ENCODE data around the gene TSSK6.
A peak's percentile ranks its signal among the peaks of the same experiment; 100 is the strongest.

The TSSK6 gene

GRCh38 chr19:19529783-19530422, 14.6 kb upstream of the TSSK6 start:
- no peak for DNase-seq

- DNase-seq, result no peak
Observed at GRCh38 chr19:19528721-19529490, 13.6 kb upstream of the TSSK6 start, which contains the start of gene YJEFN3. YJEFN3 (plus strand) TSS chr19:19528911; CDS start chr19:19528933, 22 bp downstream.

GRCh38 chr19:19527674-19528625, 12.6 kb upstream of the TSSK6 start:
- no peak for DNase-seq

GRCh38 chr19:19527371-19527656, 12.0 kb upstream of the TSSK6 start:
- no peak for DNase-seq

- no peak for DNase-seq
Observed at GRCh38 chr19:19526581-19527370, 11.4 kb upstream of the TSSK6 start.

GRCh38 chr19:19525611-19526380, 10.4 kb upstream of the TSSK6 start:
- no peak for DNase-seq

GRCh38 chr19:19524053-19524452, 8.7 kb upstream of the TSSK6 start:
- DNase-seq, result no peak

GRCh38 chr19:19523177-19523576, 7.8 kb upstream of the TSSK6 start:
- no peak for DNase-seq

GRCh38 chr19:19520989-19521388, 5.6 kb upstream of the TSSK6 start:
- no peak for DNase-seq

- no peak for DNase-seq
Observed at GRCh38 chr19:19517235-19517619, 1.9 kb upstream of the TSSK6 start.

- peak; percentile 73 for DNase-seq
Observed at GRCh38 chr19:19515642-19516519, 533 bp upstream of the TSSK6 start, which contains the start of gene NDUFA13. NDUFA13 (plus strand) TSS chr19:19516225; CDS start chr19:19516239, 14 bp downstream.

GRCh38 chr19:19514215-19514657, 1.1 kb downstream of the TSSK6 start:
- DNase-seq, result no peak

GRCh38 chr19:19513682-19514081, 1.7 kb downstream of the TSSK6 start:
- no peak for DNase-seq

- DNase-seq, result no peak
Observed at GRCh38 chr19:19510432-19510831, 4.9 kb downstream of the TSSK6 start.

- DNase-seq, result no peak
Observed at GRCh38 chr19:19508217-19508616, 7.1 kb downstream of the TSSK6 start.

- DNase-seq, result no peak
Observed at GRCh38 chr19:19507354-19507753, 8.0 kb downstream of the TSSK6 start.

GRCh38 chr19:19506592-19506991, 8.8 kb downstream of the TSSK6 start:
- DNase-seq, result no peak

- DNase-seq, result no peak
Observed at GRCh38 chr19:19505669-19506326, 9.6 kb downstream of the TSSK6 start.

GRCh38 chr19:19504754-19505668, 10.3 kb downstream of the TSSK6 start:
- no peak for DNase-seq
